GM12878 (cell line): ENCODE measurements around the gene SHISA3. TPM values are rescaled to one million over a fixed set of nuclear protein-coding genes. Genes with fewer than 3 reads are reported as not detected.

ENCODE experiments used
- ATAC-seq: fragments of 200-7000 bp; cut with Tn5 transposase; 3 replicates; pipeline ENCODE4 v1.9.1; 2020; ENCODE audit warnings: mild to moderate bottlenecking, moderate library complexity
- BruUV-seq: library from RNA; stranded (reverse); fragments of 400-500 nt; replicated peaks from 2 replicates; lab custom pipeline; 2021; lab: Mats Ljungman, UMichigan
- CTCF ChIA-PET: fragments of 300-600 bp; sonication (Branson Sonifier 250); formaldehyde crosslinking; extraction: SDS; loops from one replicate; lab custom pipeline; 2021; ENCODE audit warnings: inconsistent platforms; lab: Yijun Ruan, JAX
- POLR2A ChIA-PET: fragments of 350-600 bp; formaldehyde crosslinking; extraction: SDS; loops from one replicate; lab custom pipeline; 2021; ENCODE audit warnings: inconsistent platforms; lab: Charles Lee
- RAD21 ChIA-PET: fragments of 300-600 bp; sonication (Branson Sonifier 250); formaldehyde crosslinking; loops from one replicate; lab custom pipeline; 2023; ENCODE audit warnings: antibody characterized with exemption; ENCODE audit not compliant: unreplicated experiment; lab: Charles Lee
- SMC1A ChIA-PET: fragments of 300-600 bp; sonication (Branson Sonifier 250); formaldehyde crosslinking; loops from one replicate; lab custom pipeline; 2023; ENCODE audit not compliant: unreplicated experiment, uncharacterized antibody; lab: Charles Lee
- DNase-seq: peaks from one replicate; pipeline ENCODE4 v3.0.0-alpha.2; 2011; ENCODE audit warnings: low read depth, low spot score
- FAIRE-seq: peaks from 3 replicates; lab custom pipeline; 2011; peaks lifted over from hg19 to GRCh38; lab: Jason Lieb, UNC
- H2AFZ ChIP-seq: 2 replicates; pipeline ENCODE4 v1.6.0; 2011; ENCODE audit warnings: low read depth, low read length, control low read depth; ENCODE audit not compliant: control insufficient read depth
- H3K27ac ChIP-seq: 2 replicates; pipeline ENCODE4 v1.5.1; 2011; ENCODE audit warnings: control low read depth; ENCODE audit not compliant: control insufficient read depth, insufficient read depth
- H3K27me3 ChIP-seq, 2 experiments: replicated peaks in 1 of 2; 2 replicates each; pipeline versions ENCODE4 v1.6.0 to v1.6.1; 2011; ENCODE audit warnings: low read length in 1 of 2; ENCODE audit not compliant: control insufficient read depth in 2 of 2, insufficient read depth in 2 of 2
- H3K36me3 ChIP-seq, 2 experiments: 2 replicates each; pipeline ENCODE4 v1.5.1; 2011; ENCODE audit warnings: low read length in 1 of 2; ENCODE audit not compliant: control insufficient read depth in 2 of 2, insufficient read depth in 2 of 2
- H3K4me1 ChIP-seq: 2 replicates; pipeline ENCODE4 v1.6.1; 2011; ENCODE audit warnings: mild to moderate bottlenecking, low read length, moderate library complexity, mixed read lengths; ENCODE audit not compliant: control insufficient read depth, insufficient read depth
- H3K4me2 ChIP-seq: 2 replicates; pipeline ENCODE4 v1.6.0; 2011; ENCODE audit warnings: control low read depth; ENCODE audit not compliant: control insufficient read depth, insufficient read depth
- H3K4me3 ChIP-seq: fragments of 200-600 bp; sonication (generic); 2 replicates; pipeline ENCODE4 v1.5.1; 2016
- H3K79me2 ChIP-seq: 2 replicates; pipeline ENCODE4 v1.6.0; 2011; ENCODE audit warnings: low read length; ENCODE audit not compliant: control insufficient read depth, insufficient read depth
- H3K9ac ChIP-seq: 2 replicates; pipeline ENCODE4 v1.8.0; 2011; ENCODE audit warnings: low read length, control low read depth, mixed read lengths; ENCODE audit not compliant: control insufficient read depth, insufficient read depth
- H3K9me3 ChIP-seq: replicated peaks from 3 replicates; pipeline ENCODE4 v1.5.1; 2011; ENCODE audit warnings: mild to moderate bottlenecking, low read length; ENCODE audit not compliant: control insufficient read depth, insufficient read depth
- H4K20me1 ChIP-seq: 2 replicates; pipeline ENCODE4 v1.6.0; 2011; ENCODE audit not compliant: control insufficient read depth, insufficient read depth
- ESRRA ChIP-seq: IDR thresholded peaks from 2 replicates; pipeline ENCODE4 v1.6.1; 2012; ENCODE audit warnings: mild to moderate bottlenecking, low read length, improper control_type of control experiment
- FOXK2 ChIP-seq: fragments of 450-650 bp; IDR thresholded peaks from 2 replicates; pipeline ENCODE4 v1.6.1; 2017; ENCODE audit warnings: mild to moderate bottlenecking, moderate library complexity
- HCFC1 ChIP-seq: fragments of 150-350 bp; IDR thresholded peaks from 2 replicates; pipeline ENCODE4 v1.6.1; 2014; ENCODE audit warnings: low read length
- HDGF ChIP-seq: fragments of 450-650 bp; IDR thresholded peaks from 2 replicates; pipeline ENCODE4 v1.6.1; 2016; ENCODE audit warnings: antibody characterized with exemption
- IKZF1 ChIP-seq: fragments of 450-650 bp; conservative IDR thresholded peaks from 2 replicates; pipeline ENCODE4 v1.6.1; 2017; ENCODE audit warnings: antibody characterized with exemption, mild to moderate bottlenecking
- IKZF2 ChIP-seq, 2 experiments: fragments of 450-650 bp; IDR thresholded peaks; 2 replicates each; pipeline ENCODE4 v1.6.1; 2017; ENCODE audit warnings: mild to moderate bottlenecking in 2 of 2, moderate library complexity in 2 of 2
- JUNB ChIP-seq: IDR thresholded peaks from 2 replicates; pipeline ENCODE4 v1.6.1; 2016; ENCODE audit warnings: antibody characterized with exemption, mild to moderate bottlenecking
- MTA2 ChIP-seq: fragments of 450-650 bp; IDR thresholded peaks from 2 replicates; pipeline ENCODE4 v1.6.1; 2016; ENCODE audit warnings: low read depth, mild to moderate bottlenecking, moderate library complexity
- NBN ChIP-seq: fragments of 450-650 bp; IDR thresholded peaks from 2 replicates; pipeline ENCODE4 v1.6.1; 2016
- NFIC ChIP-seq: IDR thresholded peaks from 2 replicates; pipeline ENCODE4 v1.6.1; 2012; ENCODE audit warnings: low read depth, mild to moderate bottlenecking, inconsistent platforms, low read length, moderate library complexity
- NR2F1 ChIP-seq: fragments of 450-650 bp; conservative IDR thresholded peaks from 2 replicates; pipeline ENCODE4 v1.6.1; 2017; ENCODE audit warnings: mild to moderate bottlenecking
- POU2F2 ChIP-seq: IDR thresholded peaks from 3 replicates; pipeline ENCODE4 v1.6.1; 2011; ENCODE audit warnings: low read depth, mild to moderate bottlenecking, low read length, borderline replicate concordance
- RFX5 ChIP-seq: IDR thresholded peaks from 2 replicates; pipeline ENCODE4 v1.6.1; 2011; ENCODE audit warnings: low read depth, low read length, improper control_type of control experiment
- SIN3A ChIP-seq: IDR thresholded peaks from 2 replicates; pipeline ENCODE4 v1.6.1; 2012; ENCODE audit warnings: low read depth, low read length, improper control_type of control experiment
- SREBF2 ChIP-seq: IDR thresholded peaks from 2 replicates; pipeline ENCODE4 v1.6.1; 2012; ENCODE audit warnings: mild to moderate bottlenecking, low read length
- SRF ChIP-seq, 2 experiments: IDR thresholded peaks; 2 replicates each; pipeline ENCODE4 v1.6.1; 2011; ENCODE audit warnings: low read depth in 2 of 2, low read length in 2 of 2, mild to moderate bottlenecking in 1 of 2, moderate library complexity in 1 of 2
- SUPT20H ChIP-seq: IDR thresholded peaks from 2 replicates; pipeline ENCODE4 v1.6.1; 2011; ENCODE audit warnings: low read depth, mild to moderate bottlenecking, low read length, moderate library complexity, borderline replicate concordance; ENCODE audit not compliant: control insufficient read depth
- ZNF207 ChIP-seq: fragments of 450-650 bp; IDR thresholded peaks from 2 replicates; pipeline ENCODE4 v1.6.1; 2014; ENCODE audit warnings: antibody characterized with exemption, mild to moderate bottlenecking, borderline replicate concordance
- WGBS: methylation state at CpG from one replicate; pipeline ENCODE4 v1.1.6; 2016; ENCODE audit warnings: low lambda C conversion rate; ENCODE audit not compliant: insufficient replicate concordance, insufficient coverage; ENCODE audit errors: missing lambda C conversion rate; 5-methylcytosine and 5-hydroxymethylcytosine counted together
- in situ Hi-C: fragments of 300-500 bp; cut with MboI; formaldehyde crosslinking; loops from 9 replicates; pipeline ENCODE4 v1.14.3; 2018; ENCODE audit warnings: mixed read lengths
- intact Hi-C: fragments of 100-400 bp; cut with micrococcal nuclease; formaldehyde crosslinking; loops from one replicate; pipeline ENCODE4 v1.14.2; 2022; ENCODE audit not compliant: unreplicated experiment
- polyA plus RNA-seq, 11 experiments: library from polyadenylated mRNA; depleted of rRNA in 4 of 11; unstranded in 6 of 11; stranded (reverse) in 5 of 11; fragments of >200 nt; fragmentation: Nextera tagmentation in 4 of 11; fragmentation: Illumina TruSeq in 1 of 11; extraction: Ambion mirVana in 4 of 11; extraction: Trizol in 1 of 11; gene quantifications; 1 replicate in 1 of 11; 2 replicates in 10 of 11; pipeline versions ENCODE4 v1.2.1 to v1.2.3, GENCODE V29; 2011 to 2016; ENCODE audit warnings: inconsistent platforms in 2 of 11, missing spikeins in 2 of 11, low read depth in 1 of 11
- total RNA-seq, 4 experiments: library from RNA; depleted of rRNA in 3 of 4; stranded (reverse); fragments of >200 nt in 3 of 4; fragmentation: Illumina TruSeq in 1 of 4; extraction: Trizol in 1 of 4; gene quantifications; 2 replicates each; pipeline versions ENCODE4 v1.2.1 to v1.2.3, GENCODE V29; 2013 to 2021
- TF ChIP-seq, protein P1 (sequence below): fragments of 450-650 bp; IDR thresholded peaks from 2 replicates; pipeline ENCODE4 v1.6.1; 2016; ENCODE audit warnings: mild to moderate bottlenecking
- TF ChIP-seq, protein P2 (sequence below), 3 experiments: IDR thresholded peaks in 2 of 3; conservative IDR thresholded peaks in 1 of 3; 2 replicates each; pipeline ENCODE4 v1.5.1; 2011; ENCODE audit warnings: low read depth in 3 of 3, low read length in 3 of 3, mild to moderate bottlenecking in 3 of 3, control low read depth in 2 of 3, moderate library complexity in 2 of 3, inconsistent platforms in 1 of 3, mixed read lengths in 1 of 3; ENCODE audit not compliant: control insufficient read depth in 2 of 3, insufficient read depth in 1 of 3; ENCODE audit errors: extremely low read depth in 1 of 3

The SHISA3 gene
- total and polyA plus RNA-seq, 10 of the 15 experiments (the other 5 are each of a cell fraction or from before 2014, with no cell fraction given), result 0.03 to 7.2 (median 4.4) TPM

DNA sequence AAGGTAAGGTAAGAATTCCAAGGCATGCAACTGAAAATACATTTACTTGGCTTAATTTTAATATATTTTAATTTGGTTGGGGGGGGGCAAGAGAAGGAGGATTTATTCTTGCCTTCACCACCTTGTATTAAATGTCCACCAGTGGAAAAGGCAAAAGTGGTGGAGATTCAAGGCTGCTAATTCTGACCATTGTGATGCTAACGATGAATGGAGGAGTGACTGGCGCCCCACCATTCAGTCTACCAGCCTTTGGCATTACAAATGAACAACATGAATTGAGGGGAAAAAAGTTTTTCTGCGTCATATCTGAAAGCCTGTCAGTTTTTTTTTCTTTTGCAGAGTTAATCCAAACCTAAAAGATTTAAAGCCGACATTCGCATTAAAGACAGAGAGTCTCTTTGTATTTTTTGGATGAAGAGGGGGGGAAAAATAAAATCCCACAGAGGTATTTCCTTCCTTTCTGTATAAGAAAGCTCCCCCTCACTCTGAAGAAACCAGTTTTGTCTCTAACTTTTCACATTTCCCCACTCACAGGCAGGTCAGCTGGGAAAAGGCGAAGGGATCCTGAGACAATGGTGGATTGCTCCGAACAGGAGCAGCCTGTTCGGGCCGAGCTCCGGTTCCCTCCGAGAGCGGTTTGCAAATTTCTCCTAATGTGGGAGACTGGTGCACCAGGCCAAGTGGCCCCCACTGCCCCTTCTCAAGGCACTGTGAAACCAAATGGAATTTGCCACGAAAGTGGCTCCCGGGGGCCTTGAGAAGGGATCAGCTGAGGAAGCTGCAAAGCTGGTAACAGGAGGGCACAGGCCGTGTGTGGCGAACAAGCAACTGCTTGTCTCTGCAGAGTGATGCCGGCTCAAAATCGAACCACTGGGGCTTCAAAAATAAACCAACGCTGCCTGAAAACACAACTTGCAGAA is 28.1 kb downstream of the SHISA3 start (continued):
- TF ChIP-seq, protein P1, sequence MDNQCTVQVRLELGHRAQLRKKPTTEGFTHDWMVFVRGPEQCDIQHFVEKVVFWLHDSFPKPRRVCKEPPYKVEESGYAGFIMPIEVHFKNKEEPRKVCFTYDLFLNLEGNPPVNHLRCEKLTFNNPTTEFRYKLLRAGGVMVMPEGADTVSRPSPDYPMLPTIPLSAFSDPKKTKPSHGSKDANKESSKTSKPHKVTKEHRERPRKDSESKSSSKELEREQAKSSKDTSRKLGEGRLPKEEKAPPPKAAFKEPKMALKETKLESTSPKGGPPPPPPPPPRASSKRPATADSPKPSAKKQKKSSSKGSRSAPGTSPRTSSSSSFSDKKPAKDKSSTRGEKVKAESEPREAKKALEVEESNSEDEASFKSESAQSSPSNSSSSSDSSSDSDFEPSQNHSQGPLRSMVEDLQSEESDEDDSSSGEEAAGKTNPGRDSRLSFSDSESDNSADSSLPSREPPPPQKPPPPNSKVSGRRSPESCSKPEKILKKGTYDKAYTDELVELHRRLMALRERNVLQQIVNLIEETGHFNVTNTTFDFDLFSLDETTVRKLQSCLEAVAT, result no peak
- TF ChIP-seq NBN, result no peak
- TF ChIP-seq, all 136 proteins: peak for 0

GRCh38 chr4:42428036-42428435 is 30.7 kb downstream of the SHISA3 start:
- no TSS peak for BruUV-seq
- no peaks in the 10 kb centered on the region for H4K20me1 ChIP-seq
- no peak overlapping the region for H3K9ac ChIP-seq
- ChIA-PET SMC1A (interaction anchor here (1.5 to 1.6 kb wide), 2 partner anchors 17 to 57 kb away, joined by 3 read pairs; no protein-coding TSS in a partner anchor), CTCF (interaction anchor here (1.2 kb wide), 2 partner anchors 57 to 141 kb away, joined by 3 read pairs; no protein-coding TSS in a partner anchor), RAD21 (no interaction called here)
- H2AFZ ChIP-seq, result no peak overlapping the region
- H3K79me2 ChIP-seq, result no peaks in the 10 kb centered on the region
- H3K9me3 ChIP-seq, result no peaks in the 10 kb centered on the region
- DNase-seq, result no peak
- H3K27ac ChIP-seq, result no peak overlapping the region
- intact Hi-C loops, result no loop called here
- in situ Hi-C loops, result no loop called here
- H3K27me3 ChIP-seq, result no peaks in the 10 kb centered on the region
- TF ChIP-seq NBN (no peak), ZNF207 (no peak), NR2F1 (no peak), HCFC1 (no peak), SREBF2 (no peak), HDGF (no peak), JUNB (no peak), IKZF2 (IDR thresholded peaks at IDR 0.05) (no peak), MTA2 (no peak), SRF (IDR thresholded peaks at IDR 0.05; ENCODE audit: low read depth in 2 of 2, low read length in 2 of 2) (no peak), FOXK2 (no peak), ESRRA (no peak), RFX5 (no peak), SIN3A (no peak), NFIC (no peak), SUPT20H (no peak), IKZF1 (no peak), POU2F2 (no peak)
- TF ChIP-seq, protein P2, sequence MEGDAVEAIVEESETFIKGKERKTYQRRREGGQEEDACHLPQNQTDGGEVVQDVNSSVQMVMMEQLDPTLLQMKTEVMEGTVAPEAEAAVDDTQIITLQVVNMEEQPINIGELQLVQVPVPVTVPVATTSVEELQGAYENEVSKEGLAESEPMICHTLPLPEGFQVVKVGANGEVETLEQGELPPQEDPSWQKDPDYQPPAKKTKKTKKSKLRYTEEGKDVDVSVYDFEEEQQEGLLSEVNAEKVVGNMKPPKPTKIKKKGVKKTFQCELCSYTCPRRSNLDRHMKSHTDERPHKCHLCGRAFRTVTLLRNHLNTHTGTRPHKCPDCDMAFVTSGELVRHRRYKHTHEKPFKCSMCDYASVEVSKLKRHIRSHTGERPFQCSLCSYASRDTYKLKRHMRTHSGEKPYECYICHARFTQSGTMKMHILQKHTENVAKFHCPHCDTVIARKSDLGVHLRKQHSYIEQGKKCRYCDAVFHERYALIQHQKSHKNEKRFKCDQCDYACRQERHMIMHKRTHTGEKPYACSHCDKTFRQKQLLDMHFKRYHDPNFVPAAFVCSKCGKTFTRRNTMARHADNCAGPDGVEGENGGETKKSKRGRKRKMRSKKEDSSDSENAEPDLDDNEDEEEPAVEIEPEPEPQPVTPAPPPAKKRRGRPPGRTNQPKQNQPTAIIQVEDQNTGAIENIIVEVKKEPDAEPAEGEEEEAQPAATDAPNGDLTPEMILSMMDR (IDR thresholded peaks at IDR 0.05 in 2 of 3, conservative IDR thresholded peaks at IDR 0.05 in 1 of 3; ENCODE audit: control insufficient read depth in 2 of 3, extremely low read depth in 1 of 3, insufficient read depth in 1 of 3, low read depth in 3 of 3, low read length in 3 of 3), result no peak
- TF ChIP-seq, all 136 proteins: peak for 0
- Histone ChIP-seq H3K36me3 (peaks cover 3 to 11% of the 10 kb centered on the region in 2 experiments; a peak in 3 of 4 replicates), H3K4me1 (no peaks in the 10 kb centered on the region), H3K4me3 (no peak overlapping the region), H3K4me2 (no peak overlapping the region)
- 100% methylated on average over 2 of the region's 2 CpGs for WGBS
- ATAC-seq (no peak), FAIRE-seq (no peak)
- POLR2A ChIA-PET, result no interaction called here
